Fibroblast of lung (primary cell): ENCODE data around the gene ZGPAT.

Experiments used
- CTCF ChIP-seq, 2 donors: IDR thresholded peaks in 1 of 2; conservative IDR thresholded peaks in 1 of 2; 1 replicate in 1 of 2; 2 replicates in 1 of 2; pipeline ENCODE4 v1.5.1; 2011 to 2012; ENCODE audit warnings: low read length in 2 of 2, control low read depth in 1 of 2, inconsistent platforms in 1 of 2, low read depth in 1 of 2, mild to moderate bottlenecking in 1 of 2
- EZH2 ChIP-seq: IDR thresholded peaks from 2 replicates; pipeline ENCODE4 v1.5.1; 2012; ENCODE audit warnings: low read length, control low read depth, mild to moderate bottlenecking; ENCODE audit errors: missing control alignments

DNA sequence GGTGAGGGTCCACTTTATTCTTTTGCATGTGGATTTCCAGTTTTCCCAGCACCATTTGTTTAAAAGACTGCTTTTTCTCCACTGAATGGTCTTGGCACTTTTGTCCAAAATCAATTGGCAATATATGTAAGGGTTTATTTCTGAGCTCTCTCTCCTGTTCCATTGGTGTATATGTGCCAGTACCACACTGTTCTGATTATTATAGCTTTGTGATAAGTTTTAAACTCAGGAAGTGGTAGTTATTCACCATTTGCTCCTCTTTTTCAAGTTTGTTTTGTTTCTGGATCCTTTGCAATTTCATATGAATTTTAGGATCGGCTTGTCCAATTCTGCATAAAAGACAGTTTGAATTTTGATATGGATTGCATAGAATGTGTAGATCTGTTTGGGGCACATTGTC lies 4.4 kb downstream of the ZGPAT start:
- TF ChIP-seq EZH2 (no peak), CTCF (conservative IDR thresholded peaks at IDR 0.05 in 1 of 2, IDR thresholded peaks at IDR 0.05 in 1 of 2; ENCODE audit: low read depth in 1 of 2, low read length in 2 of 2) (no peak)
